ENCODE data around the gene ARHGAP24.

DNA sequence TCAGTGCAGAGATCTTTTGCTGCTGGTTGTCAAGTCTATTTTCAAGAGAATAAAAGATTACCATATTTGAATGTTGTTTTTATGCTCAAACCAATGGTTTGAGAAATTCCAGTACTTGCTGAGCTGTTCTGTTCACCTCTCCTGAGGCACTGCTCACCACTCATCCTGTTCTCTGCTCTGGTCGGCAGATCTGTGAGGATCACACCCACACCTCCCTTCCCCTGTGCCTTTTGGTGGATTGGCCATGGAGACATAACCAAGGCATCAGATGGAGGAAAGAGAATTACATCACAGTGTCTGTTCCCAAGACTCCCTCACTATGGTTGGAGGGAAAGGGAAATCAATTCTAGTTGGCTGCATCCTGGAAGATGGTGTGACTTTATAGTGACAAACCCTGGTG is 391.6 kb downstream of the ARHGAP24 start:
- TF ChIP-seq, protein P1, sequence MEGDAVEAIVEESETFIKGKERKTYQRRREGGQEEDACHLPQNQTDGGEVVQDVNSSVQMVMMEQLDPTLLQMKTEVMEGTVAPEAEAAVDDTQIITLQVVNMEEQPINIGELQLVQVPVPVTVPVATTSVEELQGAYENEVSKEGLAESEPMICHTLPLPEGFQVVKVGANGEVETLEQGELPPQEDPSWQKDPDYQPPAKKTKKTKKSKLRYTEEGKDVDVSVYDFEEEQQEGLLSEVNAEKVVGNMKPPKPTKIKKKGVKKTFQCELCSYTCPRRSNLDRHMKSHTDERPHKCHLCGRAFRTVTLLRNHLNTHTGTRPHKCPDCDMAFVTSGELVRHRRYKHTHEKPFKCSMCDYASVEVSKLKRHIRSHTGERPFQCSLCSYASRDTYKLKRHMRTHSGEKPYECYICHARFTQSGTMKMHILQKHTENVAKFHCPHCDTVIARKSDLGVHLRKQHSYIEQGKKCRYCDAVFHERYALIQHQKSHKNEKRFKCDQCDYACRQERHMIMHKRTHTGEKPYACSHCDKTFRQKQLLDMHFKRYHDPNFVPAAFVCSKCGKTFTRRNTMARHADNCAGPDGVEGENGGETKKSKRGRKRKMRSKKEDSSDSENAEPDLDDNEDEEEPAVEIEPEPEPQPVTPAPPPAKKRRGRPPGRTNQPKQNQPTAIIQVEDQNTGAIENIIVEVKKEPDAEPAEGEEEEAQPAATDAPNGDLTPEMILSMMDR (IDR thresholded peaks at IDR 0.05), result no peak
- no peak for TF ChIP-seq POLR2A (IDR thresholded peaks at IDR 0.05)
